K562 (cell line): ENCODE data around the gene RNF167. TPM values are rescaled to one million over a fixed set of nuclear protein-coding genes. Genes with fewer than 3 reads are reported as not detected.

Experiments
- CCNT2 ChIP-seq: IDR thresholded peaks from 2 replicates; pipeline ENCODE4 v1.6.1; 2011; ENCODE audit warnings: borderline replicate concordance, low read depth, mild to moderate bottlenecking, moderate library complexity, mixed read lengths, low read length; ENCODE audit not compliant: insufficient read length; ENCODE audit errors: extremely low read depth
- CREBBP ChIP-seq: IDR thresholded peaks from one replicate; pipeline ENCODE4 v1.6.1; 2012; ENCODE audit warnings: low read depth, mild to moderate bottlenecking, control low read depth, inconsistent platforms, low read length
- FOSL1 ChIP-seq: fragments of 200-800 bp; sonication (Bioruptor generic); conservative IDR thresholded peaks from 2 replicates; pipeline ENCODE4 v1.6.1; 2016; ENCODE audit warnings: missing genetic modification characterization, missing compliant biosample characterization
- JUN ChIP-seq, 2 experiments: sonication (generic) in 1 of 2; formaldehyde crosslinking in 1 of 2; IDR thresholded peaks; 2 replicates each; pipeline versions ENCODE4 v1.6.1 to v1.8.0; 2012 to 2022; ENCODE audit warnings: borderline replicate concordance in 2 of 2, mild to moderate bottlenecking in 2 of 2, improper control_type of control experiment in 1 of 2, low read depth in 1 of 2, low read length in 1 of 2, missing genetic modification reagents in 1 of 2
- MECOM ChIP-seq: fragments of 250-450 bp; sonication (Bioruptor Pico); IDR thresholded peaks from 2 replicates; pipeline ENCODE4 v1.8.0; 2022; ENCODE audit warnings: inconsistent platforms
- SIRT6 ChIP-seq: IDR thresholded peaks from one replicate; pipeline ENCODE4 v1.6.1; 2012; ENCODE audit warnings: low read depth, mild to moderate bottlenecking, control low read depth, inconsistent platforms, low read length, moderate library complexity
- SNAPC5 ChIP-seq: fragments of 250-450 bp; sonication (Bioruptor Pico); IDR thresholded peaks from 2 replicates; pipeline ENCODE4 v1.8.0; 2021; ENCODE audit warnings: moderate library complexity, mild to moderate bottlenecking, inconsistent platforms
- SUPT5H ChIP-seq: fragments of 450-650 bp; IDR thresholded peaks from 2 replicates; pipeline ENCODE4 v1.6.1; 2016
- TCF3 ChIP-seq: sonication (generic); formaldehyde crosslinking; IDR thresholded peaks from 2 replicates; pipeline ENCODE4 v1.4.0; 2020; ENCODE audit warnings: mild to moderate bottlenecking, missing genetic modification reagents
- THRA ChIP-seq: fragments of 450-650 bp; IDR thresholded peaks from 2 replicates; pipeline ENCODE4 v1.6.1; 2017; ENCODE audit warnings: mild to moderate bottlenecking, moderate library complexity
- ZBTB33 ChIP-seq: sonication (generic); formaldehyde crosslinking; IDR thresholded peaks from 2 replicates; pipeline ENCODE4 v1.8.1; 2023; ENCODE audit warnings: mild to moderate bottlenecking, missing genetic modification reagents
- ZNF507 ChIP-seq: conservative IDR thresholded peaks from 2 replicates; pipeline ENCODE4 v1.6.1; 2017; ENCODE audit warnings: missing genetic modification characterization, missing compliant biosample characterization
- polyA plus RNA-seq, 8 experiments: library from polyadenylated mRNA; depleted of rRNA in 4 of 8; stranded (reverse) in 5 of 8; unstranded in 3 of 8; fragments of >200 nt; fragmentation: Nextera tagmentation in 2 of 8; fragmentation: Illumina TruSeq in 1 of 8; extraction: Ambion mirVana in 2 of 8; extraction: Trizol in 1 of 8; gene quantifications; 2 replicates each; pipeline versions ENCODE4 v1.2.1 to v1.2.3, GENCODE V29; 2011 to 2014; ENCODE audit warnings: inconsistent platforms in 1 of 8, missing spikeins in 1 of 8
- total RNA-seq, 7 experiments: library from RNA; depleted of rRNA in 6 of 7; stranded (reverse); fragments of >200 nt in 6 of 7; fragmentation: Illumina TruSeq in 2 of 7; extraction: Trizol in 2 of 7; gene quantifications; 2 replicates each; pipeline versions ENCODE4 v1.2.1 to v1.2.3, GENCODE V29; 2011 to 2021; ENCODE audit warnings: low replicate concordance in 1 of 7

RNF167 gene
- total and polyA plus RNA-seq, 9 of the 15 experiments (the other 6 are each of a cell fraction or from before 2014, with no cell fraction given) = 16.5 to 143 (median 45.5) TPM

- 0 out of 2 replicates have a peak, but pooled peaks have one; percentile 2 for TF ChIP-seq THRA
- TF ChIP-seq CCNT2 = no peak
- no peak for TF ChIP-seq MECOM
- peak; percentile 75 for TF ChIP-seq FOSL1 (tag)
- no peak for TF ChIP-seq SNAPC5 (CRISPR knock-in tag)
- no peak for TF ChIP-seq SUPT5H
- no peak for TF ChIP-seq ZNF507 (tag)
- no peak for TF ChIP-seq JUN (IDR thresholded peaks at IDR 0.05; ENCODE audit: borderline replicate concordance, low read depth, low read length)
- TF ChIP-seq JUN (CRISPR knock-in tag; IDR thresholded peaks at IDR 0.05; ENCODE audit: borderline replicate concordance) = no peak
- TF ChIP-seq ZBTB33 = peak; percentile 89
- no peak for TF ChIP-seq TCF3
- TF ChIP-seq CREBBP = no peak
- no peak for TF ChIP-seq SIRT6
These were observed 29.6 kb downstream of the RNF167 start (continued) for GRCh38 chr17:4969551-4970173.
